ENCODE measurements around the gene NLK. TPM values are rescaled to one million over a fixed set of nuclear protein-coding genes. Genes with fewer than 3 reads are reported as not detected.
"Not testable (repeated sequence)": the region's sequence is repeated elsewhere in the genome, so short reads cannot be mapped to it uniquely, and the experiment has no call there.

Gene NLK
- total RNA-seq, 1 experiment from 2014 or later, result 40.3 TPM

- Mint-ChIP-seq H3K9me3 (no peaks in the 10 kb centered on the region), H3K36me3 (no peaks in the 10 kb centered on the region), H3K27ac (no peak overlapping the region), H3K4me3 (no peak overlapping the region), H3K27me3 (ENCODE audit: low read depth) (no peaks in the 10 kb centered on the region), H3K4me1 (peaks cover under 1% of the 10 kb centered on the region; the same call in 1 of the 2 replicates)
- TF ChIP-seq HMGA2 (CRISPR knock-in tag; IDR thresholded peaks at IDR 0.05) (no peak), ZSCAN18 (CRISPR knock-in tag; IDR thresholded peaks at IDR 0.05) (no peak), TEAD1 (CRISPR knock-in tag; IDR thresholded peaks at IDR 0.05) (no peak), CREM (CRISPR knock-in tag; IDR thresholded peaks at IDR 0.05) (no peak), ZNF281 (CRISPR knock-in tag; IDR thresholded peaks at IDR 0.05) (no peak), GTF2I (CRISPR knock-in tag; conservative IDR thresholded peaks at IDR 0.05) (no peak)
- DNase-seq (ENCODE audit: low spot score), result no peak
- ChIA-PET POLR2A (no interaction called here), CTCF (interaction anchor here (1.2 to 3.2 kb wide), 2 partner anchors 8 to 9 kb away, joined by 3 to 18 read pairs; no protein-coding TSS in a partner anchor)
- no peak for ATAC-seq
Observed at GRCh38 chr17:28242791-28243190, 200.3 kb downstream of the NLK start.

GRCh38 chr17:28243268-28243667 is 200.8 kb downstream of the NLK start:
- H3K4me3 Mint-ChIP-seq; H3K27me3 Mint-ChIP-seq (ENCODE audit: low read depth); POLR2A ChIA-PET; H3K36me3 Mint-ChIP-seq; DNase-seq (ENCODE audit: low spot score); H3K4me1 Mint-ChIP-seq; H3K9me3 Mint-ChIP-seq; H3K27ac Mint-ChIP-seq; ATAC-seq: not testable (repeated sequence)
- CTCF ChIA-PET, result interaction anchor here (1.2 to 3.2 kb wide), 2 partner anchors 8 to 9 kb away, joined by 3 to 18 read pairs; no protein-coding TSS in a partner anchor

- TF ChIP-seq ZNF232 (CRISPR knock-in tag; IDR thresholded peaks at IDR 0.05) (no peak), CBFB (CRISPR knock-in tag; IDR thresholded peaks at IDR 0.05; ENCODE audit: low read depth) (no peak), ZSCAN18 (CRISPR knock-in tag; IDR thresholded peaks at IDR 0.05) (no peak), NR2C2 (CRISPR knock-in tag; IDR thresholded peaks at IDR 0.05) (no peak), ATF6 (CRISPR knock-in tag; IDR thresholded peaks at IDR 0.05) (no peak)
- ATAC-seq (no peak), DNase-seq (ENCODE audit: low spot score) (no peak)
- Mint-ChIP-seq H3K4me1 (peaks cover 5% of the 10 kb centered on the region; the same call in 1 of the 2 replicates), H3K4me3 (no peak overlapping the region), H3K9me3 (no peaks in the 10 kb centered on the region), H3K36me3 (no peaks in the 10 kb centered on the region), H3K27me3 (ENCODE audit: low read depth) (peaks cover 3% of the 10 kb centered on the region), H3K27ac (no peak overlapping the region)
- ChIA-PET POLR2A (no interaction called here), CTCF (interaction anchor here (1.0 to 1.2 kb wide), 2 partner anchors 11 to 439 kb away, joined by 3 to 5 read pairs; no protein-coding TSS in a partner anchor)
Observed at GRCh38 chr17:28244446-28244845, 202.0 kb downstream of the NLK start.

Other genes starting within 250 kb of the NLK start
- gene NOS2, start 242.1 kb upstream of the NLK start, total RNA-seq (2021), result 0.98 to 1.4 TPM (median 1.4 TPM) in 3 replicates
- gene LYRM9, start 149.3 kb upstream of the NLK start, total RNA-seq (2021), result 3.6 to 4.1 TPM (median 3.8 TPM) in 3 replicates